IPS-NIHi7 (cell line): ENCODE data around the gene SLC9A3.
A peak's percentile ranks its signal among the peaks of the same experiment; 100 is the strongest.

Source experiments
- DNase-seq: peaks from one replicate; pipeline ENCODE4 v3.0.0; 2012; ENCODE audit warnings: mixed read lengths; ENCODE audit errors: extremely low spot score

Gene SLC9A3

DNA sequence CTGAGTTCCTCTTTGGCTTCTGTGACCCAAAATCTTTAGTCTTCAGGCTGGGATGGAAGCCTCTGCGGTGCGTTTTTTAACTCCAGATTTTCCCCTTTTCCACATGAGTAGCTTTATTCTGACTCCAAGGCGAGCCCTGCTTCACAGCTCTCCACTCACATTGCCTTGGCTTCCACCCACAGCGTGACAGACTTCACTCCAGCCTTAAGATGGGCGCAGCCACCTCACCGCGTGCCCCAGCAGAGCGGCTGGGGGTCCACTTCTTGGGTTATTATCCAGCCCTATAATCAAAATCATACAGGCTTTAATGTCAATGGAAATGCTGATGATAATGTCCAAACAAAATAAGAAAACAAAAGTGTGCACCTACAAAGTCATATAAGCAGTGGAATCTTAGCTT is 80.0 kb downstream of the SLC9A3 start:
- no peak for DNase-seq

DNA sequence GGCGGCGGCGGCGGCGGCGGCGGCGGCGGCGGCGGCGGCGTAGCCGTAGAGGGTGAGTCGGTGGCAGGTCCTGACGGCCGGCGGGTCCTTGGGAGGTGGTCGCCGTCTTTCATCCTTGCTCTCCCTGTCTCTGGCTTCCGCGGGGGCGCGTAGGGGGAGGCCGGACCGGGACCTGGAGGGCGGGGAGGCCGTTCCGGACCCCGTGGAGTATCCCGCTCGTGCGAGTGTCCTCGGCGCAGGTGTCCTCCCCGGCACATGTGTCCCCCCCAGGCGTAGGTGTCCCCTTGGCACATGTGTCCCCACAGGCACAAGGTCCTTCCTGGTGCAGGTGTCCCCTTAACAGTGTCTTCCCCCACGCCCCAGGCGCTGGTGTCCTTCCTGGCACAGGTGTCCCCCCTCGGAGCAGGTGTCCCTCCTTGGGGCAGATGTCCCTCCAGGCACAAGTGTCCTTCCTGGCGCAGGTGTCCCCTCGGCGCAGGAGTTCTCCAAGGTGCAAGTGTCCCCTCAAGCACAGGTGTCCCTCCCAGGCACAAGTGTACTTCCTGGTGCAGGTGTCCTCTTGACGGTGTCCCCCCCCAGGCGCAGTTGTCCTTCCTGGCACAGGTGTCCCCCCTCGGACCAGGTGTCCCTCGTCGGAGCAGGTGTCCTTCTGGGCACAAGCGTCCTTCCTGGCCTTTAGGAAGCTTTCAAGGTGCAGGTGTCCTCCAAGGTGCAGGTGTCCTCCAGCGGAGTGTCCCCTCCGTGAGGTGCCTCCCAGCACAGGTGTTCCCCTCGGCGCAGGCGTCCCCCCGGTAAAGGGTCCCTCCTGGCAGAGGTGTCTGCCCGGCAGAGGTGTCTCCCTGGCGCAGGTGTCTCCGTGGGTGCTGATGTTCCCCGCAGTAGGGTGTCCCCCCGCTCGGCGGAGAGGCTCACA is 80.8 kb downstream of the SLC9A3 start:
- DNase-seq, result no peak

DNA sequence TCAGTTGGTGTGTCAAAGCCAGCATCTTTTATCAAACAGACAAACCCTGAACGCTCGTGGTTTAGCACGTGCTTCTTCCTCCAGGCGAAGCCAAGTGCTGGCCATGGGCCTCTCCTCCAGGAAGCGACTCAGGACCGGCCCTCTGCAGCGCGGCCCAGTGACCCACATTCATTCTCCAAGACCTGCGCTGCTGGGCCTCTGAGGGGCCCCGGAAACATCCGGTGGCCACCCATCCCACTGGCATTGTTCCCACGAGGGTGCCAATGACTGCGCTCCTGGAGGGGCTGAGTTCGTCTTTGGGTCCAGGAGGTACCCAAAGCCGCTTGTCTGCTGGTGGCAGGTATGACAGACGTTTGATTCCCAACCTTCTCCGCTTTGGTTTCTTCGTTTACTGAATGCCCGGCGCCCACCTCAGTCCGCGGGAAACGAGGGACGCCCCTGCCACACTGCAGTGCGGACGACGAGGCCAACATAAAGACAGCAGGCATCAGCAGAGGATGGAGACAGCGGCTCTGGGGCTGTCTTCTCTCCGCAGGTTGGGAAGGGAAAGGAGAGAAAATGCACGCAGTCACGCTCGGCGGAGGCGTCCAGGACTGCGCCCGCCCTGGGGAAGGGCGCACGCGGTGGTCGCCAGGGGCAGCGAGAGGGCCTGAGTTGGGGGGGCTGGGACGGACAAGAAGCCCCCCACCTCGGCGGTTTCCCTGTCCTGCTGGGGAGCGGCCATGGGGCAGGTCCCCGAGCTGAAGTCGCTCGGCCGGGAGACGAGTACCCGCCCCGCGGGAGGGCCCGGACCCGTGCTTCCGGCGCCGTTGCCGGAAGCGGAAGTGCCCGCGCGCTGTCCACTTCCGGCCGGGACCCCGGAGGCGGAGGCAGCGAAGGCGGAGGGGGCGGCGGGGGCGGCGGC is 81.7 kb downstream of the SLC9A3 start, which contains the start of gene EXOC3:
Gene EXOC3 (plus strand): TSS at position 842 of the 904 bp plus-strand sequence. CDS start 3,030 bp downstream, outside the sequence.
- DNase-seq, result peak; percentile 93

DNA sequence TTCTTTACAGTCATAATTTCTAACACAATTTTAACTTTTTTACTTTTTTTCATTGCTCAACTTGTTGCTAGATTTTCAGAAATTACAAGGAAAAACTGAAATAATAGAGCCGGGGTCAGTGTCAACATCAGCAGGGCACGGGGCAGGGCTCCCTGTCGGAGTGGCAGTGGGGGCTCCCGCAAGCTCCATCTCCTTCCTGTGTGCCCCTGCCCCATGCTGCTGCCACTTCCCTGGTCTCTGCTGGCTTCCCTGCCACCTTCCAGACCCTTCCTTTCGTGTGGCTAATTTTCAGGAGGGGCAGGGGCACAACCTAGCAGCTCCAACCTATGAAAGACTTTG is 82.3 kb downstream of the SLC9A3 start:
- no peak for DNase-seq

DNA sequence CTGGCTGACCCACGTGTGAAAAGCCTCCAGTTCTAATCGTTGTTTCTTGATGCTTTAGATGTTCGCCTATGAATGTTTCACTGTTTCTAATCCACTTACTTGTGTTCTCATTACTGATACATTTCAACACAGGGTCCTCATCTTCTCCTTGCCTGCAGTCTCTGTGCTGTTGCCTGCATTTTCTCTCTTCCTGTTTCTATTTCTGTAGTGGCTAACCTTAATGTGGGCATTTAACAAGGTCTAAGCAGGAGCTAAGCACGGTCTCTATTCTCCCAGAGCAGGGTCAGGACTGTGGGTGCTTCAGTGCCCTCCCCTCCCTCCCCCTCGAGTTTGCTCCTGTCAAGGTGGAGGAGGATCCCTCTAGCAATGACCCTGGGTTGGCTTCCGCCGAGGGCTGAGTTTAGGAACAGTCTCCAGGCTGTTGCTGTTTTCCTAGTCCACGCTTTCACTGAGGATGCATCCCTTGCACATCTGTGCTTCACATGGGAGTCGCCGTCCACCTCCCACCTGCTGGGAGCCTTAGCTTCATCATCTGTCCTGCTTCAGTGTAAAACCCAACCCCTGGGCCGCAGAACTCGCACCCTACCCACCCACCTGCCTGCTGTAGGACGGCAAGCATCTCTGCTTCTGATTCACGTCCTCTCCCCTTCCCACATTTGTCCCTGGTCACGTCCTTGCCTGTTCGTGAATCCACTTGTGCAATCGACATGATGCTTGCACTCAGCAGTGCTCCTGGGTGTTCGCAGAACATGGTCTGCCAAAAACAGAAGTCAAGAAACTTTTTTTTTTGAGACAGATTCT is 83.6 kb downstream of the SLC9A3 start:
- no peak for DNase-seq

DNA sequence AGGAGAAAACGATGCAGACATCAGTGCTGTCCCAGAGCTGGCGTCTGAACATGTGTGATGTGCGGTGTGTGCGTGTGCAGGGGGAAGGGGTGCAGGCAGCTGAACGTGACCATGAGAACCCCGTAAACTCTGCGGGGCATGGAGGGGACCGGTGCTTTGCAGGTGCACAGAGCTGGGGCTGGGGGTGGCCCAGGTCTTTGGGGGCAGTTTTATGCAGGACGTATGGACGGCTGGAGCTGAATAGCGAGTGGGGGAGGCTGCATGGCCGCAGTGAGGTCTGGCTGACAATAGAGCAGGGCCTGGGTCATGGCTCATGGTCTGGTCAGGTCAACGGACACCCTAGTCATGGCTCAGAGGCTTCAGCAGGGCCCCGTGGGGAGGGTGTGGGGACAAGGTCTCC is 84.6 kb downstream of the SLC9A3 start:
- DNase-seq, result no peak

DNA sequence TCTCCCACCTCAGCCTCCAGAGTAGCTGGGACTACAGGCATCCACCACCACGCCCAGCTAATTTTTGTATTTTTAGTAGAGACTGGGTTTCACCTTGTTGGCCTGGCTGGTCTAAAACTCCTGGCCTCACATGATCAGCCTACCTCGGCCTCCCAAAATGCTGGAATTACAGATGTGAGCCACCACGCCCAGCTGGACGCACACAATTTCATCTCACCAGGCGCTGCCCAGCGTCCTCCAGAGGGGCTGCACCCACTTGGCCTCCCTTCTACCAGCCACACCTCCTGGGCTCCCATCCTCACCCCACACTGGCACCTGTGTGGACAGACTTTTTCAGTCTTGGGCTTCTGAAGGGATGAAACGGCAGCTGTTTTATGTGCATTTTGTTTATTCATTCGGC is 85.1 kb downstream of the SLC9A3 start:
- no peak for DNase-seq

DNA sequence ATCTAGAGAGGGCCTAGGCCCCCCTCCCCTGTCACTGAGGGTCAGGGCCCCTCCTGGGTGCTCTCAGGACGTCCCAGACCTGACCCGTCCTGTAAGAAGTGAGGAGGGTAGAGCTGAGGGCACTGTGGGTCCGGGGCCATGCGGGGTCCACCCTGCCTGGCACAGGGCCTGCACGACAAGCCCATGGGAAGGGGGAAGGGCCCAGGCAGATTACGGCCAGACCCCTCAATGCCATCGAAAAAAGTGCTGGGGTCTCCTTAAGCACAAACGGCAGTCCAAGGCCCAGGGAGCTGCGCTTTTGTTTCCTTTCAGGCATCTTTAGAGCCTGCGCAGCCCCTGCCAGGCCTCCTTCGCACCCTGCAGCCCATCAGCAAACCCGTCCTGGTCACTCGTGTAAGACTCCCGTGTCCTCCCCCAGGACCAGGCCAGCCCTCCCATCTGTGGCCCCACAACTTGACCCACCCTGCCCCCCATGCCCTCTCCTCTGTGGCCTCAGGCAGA is 85.7 kb downstream of the SLC9A3 start:
- DNase-seq, result no peak

DNA sequence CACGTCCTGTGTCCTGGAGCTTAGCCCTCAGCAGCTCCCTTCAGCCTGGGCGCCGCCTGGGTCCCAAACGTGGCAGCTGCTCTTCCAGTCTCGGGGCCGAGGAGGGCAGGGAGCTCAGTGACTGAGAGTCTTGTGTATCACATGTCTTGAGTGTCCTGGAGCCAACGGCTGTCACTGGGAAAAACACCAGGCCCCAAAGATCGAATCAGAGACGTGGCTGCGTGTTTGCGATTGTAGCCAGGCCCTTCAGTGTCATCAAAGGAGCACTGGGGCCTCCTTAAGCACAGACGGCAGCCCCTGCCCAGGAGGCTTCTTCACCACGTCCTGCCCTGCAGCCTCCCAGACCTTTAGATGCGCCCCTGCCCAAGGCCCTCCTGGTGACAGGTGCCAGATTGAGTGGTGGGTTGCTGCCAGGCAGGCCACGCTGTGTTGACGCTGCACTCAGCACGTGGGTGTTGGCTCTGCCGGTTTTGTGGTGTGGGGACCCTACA is 86.9 kb downstream of the SLC9A3 start:
- no peak for DNase-seq

DNA sequence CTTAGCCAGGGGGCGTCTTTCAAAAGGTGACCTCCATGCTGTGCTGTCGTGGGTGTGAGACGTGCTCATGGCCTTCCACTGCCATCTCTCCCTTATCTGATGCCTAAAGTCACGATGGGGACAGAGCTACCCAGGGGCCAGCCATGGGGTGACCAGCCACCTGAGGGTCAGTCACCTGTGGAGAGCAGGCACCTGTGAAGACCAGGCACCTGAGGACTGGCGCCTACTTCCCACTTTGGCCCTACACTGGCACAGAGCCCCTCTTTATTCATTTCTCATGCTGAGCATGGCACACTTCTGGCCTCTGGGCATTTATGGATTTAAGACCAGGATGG is 87.6 kb downstream of the SLC9A3 start:
- DNase-seq, result no peak

DNA sequence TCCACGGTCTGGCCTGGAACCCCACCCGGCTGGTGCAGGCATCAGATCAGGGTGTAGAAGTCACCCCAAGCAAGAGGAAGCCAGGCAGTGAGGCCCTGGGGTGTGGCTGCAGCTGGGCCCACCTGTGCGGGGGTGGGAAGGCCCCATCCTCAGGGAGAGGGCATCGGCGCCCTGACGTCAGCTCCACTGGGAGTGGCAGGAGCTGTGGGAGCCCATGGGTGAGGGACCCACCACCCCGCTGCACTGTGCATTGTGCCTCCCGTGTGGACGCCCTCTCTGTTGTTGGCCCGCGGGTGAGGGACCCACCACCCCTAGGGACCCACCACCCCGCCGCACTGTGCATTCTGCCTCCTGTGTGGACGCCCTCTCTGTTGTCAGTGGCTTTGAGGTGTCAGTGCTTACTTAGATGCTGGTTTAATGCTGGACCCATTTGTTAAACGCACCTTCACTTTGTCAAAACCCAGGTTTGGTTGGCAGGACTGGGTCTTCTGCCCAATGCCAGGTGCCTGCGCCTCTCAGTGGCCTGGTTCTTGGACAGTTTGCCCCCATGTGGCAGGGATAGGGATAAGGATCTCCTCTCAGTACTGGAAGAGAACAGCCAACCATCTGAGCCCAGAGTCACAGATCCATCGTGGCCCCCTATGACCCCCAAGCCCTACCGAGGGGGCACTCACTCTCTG is 88.1 kb downstream of the SLC9A3 start:
- DNase-seq, result peak; percentile 49

DNA sequence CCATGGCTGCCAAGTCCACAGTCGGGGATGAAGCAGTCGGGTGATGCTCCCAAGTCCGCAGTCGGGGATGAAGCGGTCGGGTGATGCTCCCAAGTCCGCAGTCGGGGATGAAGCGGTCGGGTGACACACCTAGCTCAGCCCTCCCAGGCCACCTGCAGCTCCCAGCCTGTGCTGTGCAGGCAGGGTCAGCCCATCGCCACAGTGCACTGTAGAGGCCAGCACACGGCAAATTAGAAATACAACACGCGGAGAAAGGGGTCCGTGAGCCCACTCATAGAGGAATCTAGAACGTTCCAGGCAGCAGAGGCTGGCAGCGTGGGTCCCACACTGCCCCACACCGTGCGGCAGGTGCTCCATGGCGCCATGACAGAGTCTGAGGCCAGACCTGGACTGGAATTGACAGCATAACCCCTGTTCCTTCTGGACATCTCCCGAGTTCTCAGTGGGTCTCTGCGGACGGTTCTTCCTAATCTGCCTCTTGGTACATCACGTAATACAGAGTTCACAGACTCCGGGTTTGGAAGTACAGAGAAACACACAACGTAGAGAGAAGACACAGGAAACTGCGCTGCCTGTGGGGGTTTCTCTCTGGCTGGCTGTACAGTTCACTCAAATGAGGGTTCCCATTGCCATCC is 89.0 kb downstream of the SLC9A3 start:
- no peak for DNase-seq

DNA sequence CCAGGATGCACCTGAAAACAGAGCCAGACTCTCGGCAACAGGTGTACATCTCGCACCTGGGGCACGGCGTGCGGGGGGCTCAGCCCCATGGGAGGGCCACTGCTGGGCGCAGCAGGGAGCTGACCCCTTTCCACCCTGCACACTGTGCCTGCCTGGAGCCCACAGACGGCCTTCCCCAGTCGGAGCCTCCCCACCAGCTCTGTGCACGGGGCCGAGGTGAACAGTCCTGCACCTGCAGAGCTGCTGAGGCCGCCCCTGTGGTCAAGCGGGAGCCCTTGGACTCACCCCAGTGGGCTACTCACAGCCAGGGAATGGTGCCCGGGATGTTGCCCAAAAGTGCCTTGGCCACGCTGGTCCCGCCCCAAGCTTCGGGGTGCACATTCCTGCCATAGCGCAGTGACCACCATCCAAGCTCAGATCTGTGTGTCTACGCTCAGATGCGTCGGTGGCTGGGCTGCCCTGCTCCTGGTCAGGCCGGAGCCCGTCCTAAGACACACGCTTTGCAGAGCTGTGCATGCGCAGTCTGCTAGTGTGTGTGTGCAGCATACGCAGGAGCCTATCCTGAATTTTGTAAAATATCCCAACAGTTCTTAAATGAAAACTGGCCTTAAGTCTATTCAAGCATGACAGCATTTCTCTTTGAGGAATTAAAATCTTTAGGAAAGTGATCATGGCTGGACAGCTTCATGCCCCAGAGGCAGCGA is 89.7 kb downstream of the SLC9A3 start:
- no peak for DNase-seq

DNA sequence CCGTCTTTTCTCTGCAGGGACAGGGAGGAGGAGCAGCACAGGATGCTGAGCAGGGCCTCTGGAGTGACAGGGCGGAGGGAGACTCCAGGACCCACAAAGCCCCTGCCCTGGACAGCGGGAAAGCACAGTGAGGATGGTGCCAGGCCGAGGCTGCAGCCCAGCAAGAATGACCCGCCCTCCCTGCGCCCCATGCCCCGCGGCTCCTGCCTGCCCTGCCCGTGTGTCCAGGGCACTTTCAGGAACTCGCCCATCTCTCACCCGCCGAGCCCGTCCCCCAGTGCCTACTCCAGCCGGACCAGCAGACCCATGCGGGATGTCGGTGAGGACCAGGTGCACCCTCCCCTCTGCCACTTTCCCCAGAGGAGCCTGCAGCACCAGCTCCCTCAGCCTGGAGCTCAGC is 90.4 kb downstream of the SLC9A3 start:
- no peak for DNase-seq

DNA sequence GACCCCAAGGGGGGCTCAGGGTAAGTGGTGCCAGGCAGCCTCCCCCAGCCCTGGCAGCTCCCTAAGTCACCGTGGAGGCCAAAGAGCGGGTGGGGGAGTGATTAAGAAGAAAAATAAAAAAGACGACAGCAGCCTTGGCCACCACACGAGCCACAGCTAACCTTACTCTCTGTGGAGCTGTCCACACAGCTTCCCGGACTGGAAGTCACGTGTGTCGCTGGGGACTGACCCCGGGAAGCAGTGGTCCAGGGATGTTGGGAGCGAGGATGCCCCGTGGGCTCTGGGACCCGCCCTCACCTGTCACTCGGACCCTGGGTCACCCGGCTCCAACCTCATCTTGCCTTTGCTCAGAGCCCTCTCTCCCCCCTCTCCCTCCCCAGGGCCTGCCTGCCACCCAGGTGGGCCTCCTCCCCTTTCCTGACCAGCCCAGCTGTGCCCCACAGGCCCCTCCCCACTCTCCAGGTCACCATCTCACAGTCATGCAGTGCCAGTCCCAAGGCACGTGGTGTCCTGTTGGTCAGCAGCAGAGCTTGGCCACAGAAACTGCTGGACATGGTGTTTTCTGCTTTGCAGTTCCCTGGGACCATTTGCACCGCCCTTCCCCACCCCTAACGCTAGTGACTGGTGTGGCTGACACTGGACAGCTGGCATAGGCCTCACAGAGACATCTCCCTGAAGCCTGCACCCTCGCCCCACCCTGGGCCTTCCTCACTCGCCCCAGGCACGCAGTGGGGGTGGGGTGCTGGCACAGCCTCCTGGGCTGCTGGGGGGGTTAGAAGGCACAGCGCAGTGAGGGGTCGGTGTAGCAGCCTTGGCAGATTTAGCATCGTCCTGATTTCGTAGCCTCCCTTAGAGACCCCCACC is 91.1 kb downstream of the SLC9A3 start:
- DNase-seq, result no peak

DNA sequence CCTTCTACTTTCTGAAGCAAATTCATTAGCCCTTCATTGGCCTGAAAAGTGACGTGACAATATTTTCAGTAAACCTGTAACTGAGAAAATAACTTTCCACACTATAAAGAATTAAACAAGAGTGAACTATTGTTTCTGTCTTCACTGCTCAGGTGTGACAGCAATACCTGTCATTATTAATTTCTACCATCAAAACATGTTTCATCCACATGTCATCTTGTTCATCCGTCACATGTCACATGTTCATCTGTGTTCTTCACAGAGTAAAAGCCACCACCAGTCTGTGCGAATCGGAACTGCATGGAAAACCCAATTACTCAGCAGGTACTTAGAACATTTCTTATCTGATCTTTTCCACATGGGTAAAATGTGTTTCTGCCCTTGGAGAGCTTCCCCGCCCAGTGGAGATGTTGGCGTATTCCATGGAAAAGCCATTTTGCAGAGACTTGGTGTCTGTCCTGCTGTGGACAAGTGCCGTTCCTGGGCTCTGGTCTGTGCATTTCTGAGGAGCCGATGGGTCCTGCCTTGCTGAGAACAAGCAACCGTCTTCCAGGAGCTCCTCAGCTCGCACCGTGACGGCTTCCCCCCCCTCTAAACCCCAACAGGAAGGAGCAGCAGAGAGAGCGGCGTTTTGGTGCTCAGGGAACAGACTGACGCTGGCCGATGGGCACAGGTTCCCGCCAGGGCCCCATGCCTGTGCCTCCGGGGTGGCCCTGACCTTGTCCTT is 91.9 kb downstream of the SLC9A3 start:
- DNase-seq, result no peak

DNA sequence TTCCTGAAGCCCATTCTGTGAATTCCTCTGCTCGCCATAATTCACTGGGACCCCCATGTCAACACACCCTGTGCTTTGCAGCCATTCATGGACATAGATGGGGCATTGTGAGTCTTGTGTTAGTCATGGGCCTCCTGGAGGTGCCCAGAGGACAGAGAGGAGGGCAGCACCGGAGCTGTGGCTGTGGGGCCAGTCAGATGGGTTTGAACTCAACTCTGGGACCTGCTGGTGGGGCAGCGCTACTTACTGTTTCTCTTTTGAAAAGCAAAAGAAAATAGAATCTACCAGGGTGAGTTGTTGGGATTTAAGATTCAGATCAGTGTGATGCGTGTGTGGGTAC is 92.6 kb downstream of the SLC9A3 start:
- no peak for DNase-seq

DNA sequence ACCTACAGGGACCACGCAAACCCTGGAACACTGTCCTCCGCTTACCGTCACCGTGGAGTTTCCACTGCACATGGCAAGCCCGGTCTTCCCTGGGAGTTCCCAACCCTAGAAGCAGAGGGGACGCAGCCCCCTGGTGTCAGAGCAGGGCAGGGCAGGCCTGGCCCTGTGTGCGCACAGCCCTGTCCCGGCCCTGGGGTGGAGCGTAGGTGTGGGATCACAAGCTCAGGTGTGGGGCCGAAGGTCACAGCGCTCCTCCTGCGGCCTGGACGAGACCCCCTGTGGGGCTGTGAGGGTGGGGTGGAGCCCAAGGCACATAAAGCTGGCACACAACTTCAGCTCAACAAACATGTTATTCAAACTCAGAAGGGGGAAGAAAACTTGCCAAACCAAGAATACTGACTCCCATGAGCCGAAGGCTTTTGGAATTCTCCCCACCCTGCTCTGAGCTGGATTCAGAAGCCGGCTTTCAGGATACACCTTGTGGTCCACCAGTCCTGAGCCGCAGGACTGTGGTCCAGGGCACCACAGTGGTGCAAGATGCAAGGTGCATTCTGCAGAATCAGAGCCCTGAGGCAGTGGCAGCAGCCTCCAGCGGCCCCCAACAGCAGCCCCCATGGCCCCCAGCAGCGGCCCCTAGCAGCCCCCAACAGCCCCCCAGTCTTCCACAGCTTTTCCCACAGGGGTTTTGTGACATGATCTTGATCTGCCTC is 93.1 kb downstream of the SLC9A3 start:
- DNase-seq, result peak; percentile 90
